Stimulated activated CD4-positive, alpha-beta T cell treated with anti-CD3 and anti-CD28 coated beads, Interleukin-15, amount 100 ng/mL, for 1 hour (primary cell): ENCODE measurements around the gene SH3RF1.
"Not testable (repeated sequence)": the region's sequence is repeated elsewhere in the genome, so short reads cannot be mapped to it uniquely, and the experiment has no call there.

Experiments used
- DNase-seq, 2 donors: peaks; one replicate each; pipeline ENCODE4 v3.0.0-alpha.2; 2020; ENCODE audit warnings: low read depth in 1 of 2, low spot score in 1 of 2

SH3RF1 gene

GRCh38 chr4:169270810-169271691 lies at the start of gene SH3RF1:
Gene SH3RF1 (minus strand): TSS chr4:169270956. CDS start chr4:169269212, 1,744 bp downstream.
- DNase-seq, result no peak

GRCh38 chr4:169315530-169316343 lies 45.0 kb upstream of the SH3RF1 start:
- DNase-seq, result no peak

- DNase-seq, result no peak
Measured at GRCh38 chr4:169314906-169315305, 44.1 kb upstream of the SH3RF1 start.

GRCh38 chr4:169313732-169314131 lies 43.0 kb upstream of the SH3RF1 start:
- DNase-seq, result no peak

GRCh38 chr4:169312690-169313422 lies 42.1 kb upstream of the SH3RF1 start:
- DNase-seq, result no peak

GRCh38 chr4:169311643-169312365 lies 41.0 kb upstream of the SH3RF1 start:
- no peak for DNase-seq

- DNase-seq, result no peak
Measured at GRCh38 chr4:169309326-169309967, 38.7 kb upstream of the SH3RF1 start.

GRCh38 chr4:169307576-169307975 lies 36.8 kb upstream of the SH3RF1 start:
- no peak for DNase-seq

GRCh38 chr4:169305651-169306050 lies 34.9 kb upstream of the SH3RF1 start:
- DNase-seq, result no peak

- no peak for DNase-seq
Measured at GRCh38 chr4:169305173-169305572, 34.4 kb upstream of the SH3RF1 start.

GRCh38 chr4:169295822-169296221 lies 25.1 kb upstream of the SH3RF1 start:
- no peak for DNase-seq

GRCh38 chr4:169293343-169294176 lies 22.8 kb upstream of the SH3RF1 start:
- no peak for DNase-seq

- DNase-seq, result not testable (repeated sequence)
Measured at GRCh38 chr4:169287983-169288382, 17.2 kb upstream of the SH3RF1 start.

- DNase-seq, result no peak
Measured at GRCh38 chr4:169286562-169287301, 16.0 kb upstream of the SH3RF1 start.

GRCh38 chr4:169283114-169283509 lies 12.4 kb upstream of the SH3RF1 start:
- no peak for DNase-seq

GRCh38 chr4:169282429-169283113 lies 11.8 kb upstream of the SH3RF1 start:
- DNase-seq, result no peak

- no peak for DNase-seq
Measured at GRCh38 chr4:169279108-169279507, 8.4 kb upstream of the SH3RF1 start.

GRCh38 chr4:169278624-169279023 lies 7.9 kb upstream of the SH3RF1 start:
- no peak for DNase-seq
